IMR-90 (cell line): ENCODE data around the gene KCNIP3. TPM values are rescaled to one million over a fixed set of nuclear protein-coding genes. Genes with fewer than 3 reads are reported as not detected.

Experiments used
- ATAC-seq: fragments of 200-7000 bp; cut with Tn5 transposase; 2 replicates; pipeline ENCODE4 v1.9.1; 2020; ENCODE audit warnings: low read depth, mild to moderate bottlenecking, moderate library complexity
- BruUV-seq: library from RNA; stranded (reverse); fragments of 400-500 nt; replicated peaks from 2 replicates; lab custom pipeline; 2021; lab: Mats Ljungman, UMichigan
- CTCF ChIA-PET: fragments of 300-600 bp; formaldehyde crosslinking; extraction: SDS; loops from one replicate; lab custom pipeline; 2021; ENCODE audit warnings: antibody characterized with exemption; lab: Yijun Ruan, JAX
- POLR2A ChIA-PET: fragments of 300-600 bp; sonication (Branson Sonifier 250); formaldehyde crosslinking; loops from one replicate; lab custom pipeline; 2022; ENCODE audit warnings: antibody characterized with exemption; ENCODE audit not compliant: unreplicated experiment; lab: Charles Lee
- DNase-seq: peaks from one replicate; pipeline ENCODE4 v3.0.0; 2013
- H2AFZ ChIP-seq: replicated peaks from 2 replicates; pipeline ENCODE3; 2013; ENCODE audit warnings: low read length, mild to moderate bottlenecking; ENCODE audit not compliant: poor library complexity
- H2AK5ac ChIP-seq: 2 replicates; pipeline ENCODE4 v1.6.1; 2013; ENCODE audit warnings: low read depth, low read length, inconsistent platforms
- H2AK9ac ChIP-seq: replicated peaks from 2 replicates; pipeline ENCODE3; 2013; ENCODE audit warnings: mild to moderate bottlenecking, low read depth, low read length, moderate library complexity; ENCODE audit not compliant: poor library complexity
- H2BK120ac ChIP-seq: 2 replicates; pipeline ENCODE4 v1.6.1; 2013; ENCODE audit warnings: low read depth, low read length, inconsistent platforms
- H2BK15ac ChIP-seq: 3 replicates; pipeline ENCODE4 v1.6.1; 2013; ENCODE audit warnings: low read depth, low read length, inconsistent platforms
- H2BK20ac ChIP-seq: 2 replicates; pipeline ENCODE4 v1.6.1; 2013; ENCODE audit warnings: low read depth, mild to moderate bottlenecking, inconsistent platforms, low read length, moderate library complexity
- H2BK5ac ChIP-seq: 2 replicates; pipeline ENCODE4 v1.6.1; 2013; ENCODE audit warnings: mild to moderate bottlenecking, low read depth, low read length, inconsistent platforms; ENCODE audit not compliant: poor library complexity, severe bottlenecking
- H3K14ac ChIP-seq: replicated peaks from 2 replicates; pipeline ENCODE4 v1.6.1; 2013; ENCODE audit warnings: low read depth, low read length, inconsistent platforms
- H3K18ac ChIP-seq: 2 replicates; pipeline ENCODE4 v1.6.1; 2013; ENCODE audit warnings: low read depth, low read length, control low read depth
- H3K23ac ChIP-seq: 2 replicates; pipeline ENCODE4 v1.6.1; 2013; ENCODE audit warnings: low read depth, low read length, inconsistent platforms
- H3K27ac ChIP-seq: 2 replicates; pipeline ENCODE4 v1.5.1; 2013; ENCODE audit warnings: mild to moderate bottlenecking, control low read depth, low read length; ENCODE audit not compliant: insufficient read depth
- H3K27me3 ChIP-seq: 2 replicates; pipeline ENCODE4 v1.6.1; 2013; ENCODE audit warnings: low read length; ENCODE audit not compliant: control insufficient read depth, insufficient read depth
- H3K36me3 ChIP-seq: 2 replicates; pipeline ENCODE4 v1.6.1; 2013; ENCODE audit warnings: low read length, mixed read lengths; ENCODE audit not compliant: control insufficient read depth, insufficient read depth
- H3K4ac ChIP-seq: 2 replicates; pipeline ENCODE4 v1.6.1; 2013; ENCODE audit warnings: low read depth, low read length, inconsistent platforms
- H3K4me1 ChIP-seq: 2 replicates; pipeline ENCODE4 v1.6.1; 2013; ENCODE audit warnings: low read length, mixed read lengths; ENCODE audit not compliant: control insufficient read depth, insufficient read depth
- H3K4me2 ChIP-seq: 2 replicates; pipeline ENCODE4 v1.6.1; 2013; ENCODE audit warnings: low read depth, mild to moderate bottlenecking, control low read depth, low read length, moderate library complexity
- H3K4me3 ChIP-seq: 2 replicates; pipeline ENCODE4 v1.5.1; 2013; ENCODE audit warnings: low read depth, mild to moderate bottlenecking, control low read depth, low read length, moderate library complexity; ENCODE audit not compliant: insufficient read depth
- H3K56ac ChIP-seq: 2 replicates; pipeline ENCODE4 v1.6.1; 2013; ENCODE audit warnings: low read length, inconsistent platforms; ENCODE audit not compliant: insufficient read depth; ENCODE audit errors: extremely low read depth
- H3K79me1 ChIP-seq, 2 experiments: 2 replicates each; pipeline ENCODE4 v1.6.1; 2013; ENCODE audit warnings: low read length in 2 of 2, inconsistent platforms in 1 of 2, low read depth in 1 of 2
- H3K9ac ChIP-seq: 2 replicates; pipeline ENCODE4 v1.6.1; 2013; ENCODE audit warnings: low read depth, low read length, control low read depth
- H3K9me1 ChIP-seq: 2 replicates; pipeline ENCODE4 v1.6.1; 2013; ENCODE audit warnings: low read length, inconsistent platforms; ENCODE audit not compliant: insufficient read depth
- H3K9me3 ChIP-seq: 2 replicates; pipeline ENCODE4 v1.6.1; 2013; ENCODE audit warnings: low read length; ENCODE audit not compliant: control insufficient read depth, insufficient read depth
- H4K20me1 ChIP-seq: 2 replicates; pipeline ENCODE4 v1.6.1; 2013; ENCODE audit warnings: low read length, inconsistent platforms; ENCODE audit not compliant: insufficient read depth
- H4K5ac ChIP-seq: 2 replicates; pipeline ENCODE4 v1.6.1; 2013; ENCODE audit warnings: mild to moderate bottlenecking, low read depth, low read length, control low read depth
- H4K8ac ChIP-seq, 2 experiments: 2 replicates each; pipeline ENCODE4 v1.6.1; 2013; ENCODE audit warnings: low read depth in 2 of 2, low read length in 2 of 2, control low read depth in 1 of 2, inconsistent platforms in 1 of 2
- H4K91ac ChIP-seq: 2 replicates; pipeline ENCODE4 v1.6.1; 2013; ENCODE audit warnings: low read depth, low read length, inconsistent platforms; ENCODE audit not compliant: insufficient read depth
- CEBPB ChIP-seq: IDR thresholded peaks from 2 replicates; pipeline ENCODE4 v1.6.1; 2012; ENCODE audit warnings: low read depth, low read length, improper control_type of control experiment
- FOS ChIP-seq: fragments of 150-350 bp; IDR thresholded peaks from 2 replicates; pipeline ENCODE4 v1.6.1; 2016; ENCODE audit warnings: low read depth, low read length
- MAFK ChIP-seq: IDR thresholded peaks from 2 replicates; pipeline ENCODE4 v1.6.1; 2012; ENCODE audit warnings: low read depth, low read length, improper control_type of control experiment
- MAZ ChIP-seq: IDR thresholded peaks from 2 replicates; pipeline ENCODE4 v1.6.1; 2012; ENCODE audit warnings: low read depth, mild to moderate bottlenecking, low read length, improper control_type of control experiment, moderate library complexity, borderline replicate concordance
- NFE2L2 ChIP-seq: fragments of 150-350 bp; IDR thresholded peaks from 2 replicates; pipeline ENCODE4 v1.6.1; 2016; ENCODE audit warnings: low read depth, mild to moderate bottlenecking, low read length
- RAD21 ChIP-seq: IDR thresholded peaks from 2 replicates; pipeline ENCODE4 v1.6.1; 2012; ENCODE audit warnings: low read length, improper control_type of control experiment
- RFX5 ChIP-seq: IDR thresholded peaks from 2 replicates; pipeline ENCODE4 v1.8.0; 2012; ENCODE audit warnings: low read depth, mild to moderate bottlenecking, low read length, moderate library complexity
- SMC3 ChIP-seq: fragments of 150-350 bp; IDR thresholded peaks from 2 replicates; pipeline ENCODE4 v1.6.1; 2016; ENCODE audit warnings: low read depth, mild to moderate bottlenecking, antibody characterized with exemption, low read length, moderate library complexity
- WGBS, 2 experiments: methylation state at CpG; one replicate each; pipeline versions ENCODE4 v1.1.5 to v1.1.7; 2013; ENCODE audit warnings: missing lambda C conversion rate in 2 of 2; ENCODE audit not compliant: insufficient read length in 1 of 2; ENCODE audit errors: extremely low coverage in 2 of 2; 5-methylcytosine and 5-hydroxymethylcytosine counted together
- dilution Hi-C: fragments of 300-500 bp; cut with HindIII; formaldehyde crosslinking; loops from one replicate; pipeline ENCODE4 v1.14.3; 2018; ENCODE audit warnings: low sequenced_read_pairs; ENCODE audit not compliant: unreplicated experiment
- in situ Hi-C: fragments of 300-500 bp; cut with MboI; formaldehyde crosslinking; loops from 3 replicates; pipeline ENCODE4 v1.14.3; 2019; ENCODE audit warnings: low sequenced_read_pairs, inconsistent platforms, mixed read lengths
- intact Hi-C: fragments of 100-400 bp; cut with micrococcal nuclease; formaldehyde crosslinking; loops from 2 replicates; pipeline ENCODE4 v1.10.0; 2022
- polyA plus RNA-seq, 3 experiments: library from polyadenylated mRNA; depleted of rRNA; stranded (reverse); fragments of >200 nt; gene quantifications; 2 replicates each; pipeline ENCODE4 v1.2.3, GENCODE V29; 2012; ENCODE audit warnings: low replicate concordance in 1 of 3
- total RNA-seq: library from RNA; depleted of rRNA; stranded (reverse); fragments of >200 nt; gene quantifications from 2 replicates; pipeline ENCODE4 v1.2.3, GENCODE V29; 2012
- TF ChIP-seq, protein P1 (sequence below): conservative IDR thresholded peaks from 2 replicates; pipeline ENCODE4 v1.5.1; 2012; ENCODE audit warnings: mild to moderate bottlenecking, low read depth, low read length, improper control_type of control experiment
- TF ChIP-seq, protein P2 (sequence below): fragments of 150-350 bp; IDR thresholded peaks from 2 replicates; pipeline ENCODE4 v1.6.1; 2017; ENCODE audit warnings: mild to moderate bottlenecking, antibody characterized with exemption, low read length, low read depth

KCNIP3 gene
- total and polyA plus RNA-seq, 2 of the 4 experiments (the other 2 are of a cell fraction), result 0.72 to 1.4 TPM

DNA sequence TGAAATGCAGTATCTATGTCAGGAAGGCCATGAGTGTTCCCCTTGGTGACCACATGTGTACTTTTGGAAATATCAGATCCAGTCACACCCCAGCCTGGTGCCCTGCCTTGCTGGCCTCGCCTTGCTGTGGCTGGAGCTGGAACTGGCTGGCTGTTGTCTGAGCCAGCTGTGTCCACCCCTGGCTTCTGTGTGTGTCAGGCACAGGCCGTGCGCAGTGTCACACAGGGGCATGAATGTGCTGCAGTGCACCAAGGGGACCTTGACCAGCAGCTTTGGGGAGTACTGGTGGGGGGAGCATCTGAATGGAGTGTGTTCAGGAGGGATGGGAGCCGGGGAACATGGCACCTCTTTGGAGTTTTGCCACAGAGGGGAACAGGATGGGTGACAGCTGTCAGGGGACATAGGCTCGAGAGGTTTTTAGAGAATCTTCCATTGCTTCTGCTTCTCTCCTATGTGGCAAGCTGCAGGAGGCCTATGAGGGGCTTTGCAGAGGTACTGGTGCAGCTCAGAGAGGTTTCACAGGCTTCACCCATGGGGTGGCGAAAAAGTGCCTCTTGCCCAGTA is 60.7 kb downstream of the KCNIP3 start:
- H2BK5ac ChIP-seq, result no peak overlapping the region
- no peak overlapping the region for H3K18ac ChIP-seq
- no peak overlapping the region for H3K27ac ChIP-seq
- no peak overlapping the region for H2BK20ac ChIP-seq
- no peak overlapping the region for H3K4ac ChIP-seq
- WGBS, 2 experiments, result 40% methylated on average over 1 of the region's 6 CpGs; no CpG with 5 or more reads in 1 of the 2 experiments
- no peak overlapping the region for H2BK15ac ChIP-seq
- H3K4me3 ChIP-seq, result no peak overlapping the region
- H4K20me1 ChIP-seq, result no peaks in the 10 kb centered on the region
- no peak for ATAC-seq
- intact Hi-C loops, result no loop called here
- dilution Hi-C loops, result no loop called here
- no peak overlapping the region for H3K23ac ChIP-seq
- H2AFZ ChIP-seq, result no peak overlapping the region
- no TSS peak for BruUV-seq
- H3K79me1 ChIP-seq, result no peaks in the 10 kb centered on the region
- no peak overlapping the region for H3K9ac ChIP-seq
- no peak overlapping the region for H2AK9ac ChIP-seq
- no peak overlapping the region for H4K8ac ChIP-seq
- DNase-seq, result no peak
- H3K27me3 ChIP-seq, result peaks cover 2% of the 10 kb centered on the region; the same call in 1 of the 2 replicates
- no peaks in the 10 kb centered on the region for H3K36me3 ChIP-seq
- H3K9me3 ChIP-seq, result peaks cover 4% of the 10 kb centered on the region
- H2AK5ac ChIP-seq, result no peak overlapping the region
- H3K4me2 ChIP-seq, result no peak overlapping the region
- in situ Hi-C loops, result no loop called here
- no peak overlapping the region for H3K14ac ChIP-seq
- peaks cover 5% of the 10 kb centered on the region; the same call in 1 of the 2 replicates for H3K4me1 ChIP-seq
- H3K9me1 ChIP-seq, result no peaks in the 10 kb centered on the region
- H2BK120ac ChIP-seq, result no peak overlapping the region
- ChIA-PET CTCF (no interaction called here), POLR2A (no interaction called here)
- no peak overlapping the region for H4K5ac ChIP-seq
- no peak overlapping the region for H3K56ac ChIP-seq
- no peak overlapping the region for H4K91ac ChIP-seq
- TF ChIP-seq CEBPB (no peak), RAD21 (no peak), NFE2L2 (no peak), MAFK (no peak), RFX5 (no peak), MAZ (no peak), FOS (no peak), SMC3 (no peak)
- TF ChIP-seq, protein P1, sequence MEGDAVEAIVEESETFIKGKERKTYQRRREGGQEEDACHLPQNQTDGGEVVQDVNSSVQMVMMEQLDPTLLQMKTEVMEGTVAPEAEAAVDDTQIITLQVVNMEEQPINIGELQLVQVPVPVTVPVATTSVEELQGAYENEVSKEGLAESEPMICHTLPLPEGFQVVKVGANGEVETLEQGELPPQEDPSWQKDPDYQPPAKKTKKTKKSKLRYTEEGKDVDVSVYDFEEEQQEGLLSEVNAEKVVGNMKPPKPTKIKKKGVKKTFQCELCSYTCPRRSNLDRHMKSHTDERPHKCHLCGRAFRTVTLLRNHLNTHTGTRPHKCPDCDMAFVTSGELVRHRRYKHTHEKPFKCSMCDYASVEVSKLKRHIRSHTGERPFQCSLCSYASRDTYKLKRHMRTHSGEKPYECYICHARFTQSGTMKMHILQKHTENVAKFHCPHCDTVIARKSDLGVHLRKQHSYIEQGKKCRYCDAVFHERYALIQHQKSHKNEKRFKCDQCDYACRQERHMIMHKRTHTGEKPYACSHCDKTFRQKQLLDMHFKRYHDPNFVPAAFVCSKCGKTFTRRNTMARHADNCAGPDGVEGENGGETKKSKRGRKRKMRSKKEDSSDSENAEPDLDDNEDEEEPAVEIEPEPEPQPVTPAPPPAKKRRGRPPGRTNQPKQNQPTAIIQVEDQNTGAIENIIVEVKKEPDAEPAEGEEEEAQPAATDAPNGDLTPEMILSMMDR, result no peak
- TF ChIP-seq, protein P2, sequence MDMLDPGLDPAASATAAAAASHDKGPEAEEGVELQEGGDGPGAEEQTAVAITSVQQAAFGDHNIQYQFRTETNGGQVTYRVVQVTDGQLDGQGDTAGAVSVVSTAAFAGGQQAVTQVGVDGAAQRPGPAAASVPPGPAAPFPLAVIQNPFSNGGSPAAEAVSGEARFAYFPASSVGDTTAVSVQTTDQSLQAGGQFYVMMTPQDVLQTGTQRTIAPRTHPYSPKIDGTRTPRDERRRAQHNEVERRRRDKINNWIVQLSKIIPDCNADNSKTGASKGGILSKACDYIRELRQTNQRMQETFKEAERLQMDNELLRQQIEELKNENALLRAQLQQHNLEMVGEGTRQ, result no peak
